Fibroblast of lung (primary cell): Measurements from ENCODE around the gene SEM1. TPM values are rescaled to one million over a fixed set of nuclear protein-coding genes. Genes with fewer than 3 reads are reported as not detected.
"Not testable (repeated sequence)": the region's sequence is repeated elsewhere in the genome, so short reads cannot be mapped to it uniquely, and the experiment has no call there.

Experiments
- DNase-seq, 2 donors: peaks; one replicate each; pipeline versions ENCODE4 v3.0.0 to v3.0.0-alpha.2; 2010; ENCODE audit warnings: low read depth in 2 of 2
- H2AFZ ChIP-seq: 2 replicates; pipeline ENCODE4 v1.5.1; 2012; ENCODE audit warnings: low read length, control low read depth, inconsistent platforms
- H3K27ac ChIP-seq: 2 replicates; pipeline ENCODE4 v1.5.1; 2011; ENCODE audit warnings: low read length, control low read depth; ENCODE audit not compliant: insufficient read depth
- H3K27me3 ChIP-seq: 2 replicates; pipeline ENCODE4 v1.5.1; 2011; ENCODE audit warnings: mild to moderate bottlenecking, low read length; ENCODE audit not compliant: control insufficient read depth, insufficient read depth
- H3K36me3 ChIP-seq: 2 replicates; pipeline ENCODE4 v1.5.1; 2011; ENCODE audit warnings: low read length; ENCODE audit not compliant: control insufficient read depth, insufficient read depth
- H3K4me1 ChIP-seq: 2 replicates; pipeline ENCODE4 v1.5.1; 2011; ENCODE audit warnings: low read length; ENCODE audit not compliant: control insufficient read depth, insufficient read depth; ENCODE audit errors: extremely low read depth
- H3K4me2 ChIP-seq: 2 replicates; pipeline ENCODE4 v1.5.1; 2011; ENCODE audit warnings: low read length, control low read depth; ENCODE audit not compliant: insufficient read depth; ENCODE audit errors: extremely low read depth
- H3K4me3 ChIP-seq, 4 experiments: fragments of 200-600 bp in 1 of 4; sonication (generic) in 1 of 4; replicated peaks in 1 of 4; 2 replicates each; pipeline ENCODE4 v1.5.1; 2011 to 2016; ENCODE audit warnings: low read length in 4 of 4, low read depth in 3 of 4, mild to moderate bottlenecking in 3 of 4, control low read depth in 2 of 4, inconsistent platforms in 1 of 4, mixed read lengths in 1 of 4; ENCODE audit not compliant: insufficient read depth in 1 of 4; ENCODE audit errors: control extremely low read depth in 1 of 4
- H3K79me2 ChIP-seq: 2 replicates; pipeline ENCODE4 v1.5.1; 2012; ENCODE audit warnings: mild to moderate bottlenecking, low read length, inconsistent platforms; ENCODE audit not compliant: control insufficient read depth, insufficient read depth
- H3K9ac ChIP-seq: 2 replicates; pipeline ENCODE4 v1.5.1; 2011; ENCODE audit warnings: mild to moderate bottlenecking, low read length, control low read depth; ENCODE audit not compliant: insufficient read depth
- H3K9me3 ChIP-seq: 2 replicates; pipeline ENCODE4 v1.5.1; 2012; ENCODE audit warnings: low read depth, low read length; ENCODE audit not compliant: control insufficient read depth, insufficient read depth
- H4K20me1 ChIP-seq: 2 replicates; pipeline ENCODE4 v1.5.1; 2011; ENCODE audit warnings: low read length; ENCODE audit not compliant: control insufficient read depth, insufficient read depth; ENCODE audit errors: extremely low read depth
- EZH2 ChIP-seq: IDR thresholded peaks from 2 replicates; pipeline ENCODE4 v1.5.1; 2012; ENCODE audit warnings: low read length, control low read depth, mild to moderate bottlenecking; ENCODE audit errors: missing control alignments
- polyA plus RNA-seq, 2 donors: library from polyadenylated mRNA; depleted of rRNA in 1 of 2; stranded (reverse) in 1 of 2; unstranded in 1 of 2; fragments of >200 nt; gene quantifications; 2 replicates each; pipeline ENCODE4 v1.2.1, GENCODE V29; 2011 to 2012; ENCODE audit warnings: missing spikeins in 1 of 2
- total RNA-seq: library from RNA; depleted of rRNA; stranded (reverse); fragments of >200 nt; gene quantifications from 2 replicates; pipeline ENCODE4 v1.2.1, GENCODE V29; 2014
- TF ChIP-seq, protein P1 (sequence below), 2 donors: IDR thresholded peaks in 1 of 2; conservative IDR thresholded peaks in 1 of 2; 1 replicate in 1 of 2; 2 replicates in 1 of 2; pipeline ENCODE4 v1.5.1; 2011 to 2012; ENCODE audit warnings: low read length in 2 of 2, control low read depth in 1 of 2, inconsistent platforms in 1 of 2, low read depth in 1 of 2, mild to moderate bottlenecking in 1 of 2

The SEM1 gene
- total and polyA plus RNA-seq, 2 donors (not counting 1 experiment from before 2014, with no cell fraction given): 52.7 to 123 TPM

DNA sequence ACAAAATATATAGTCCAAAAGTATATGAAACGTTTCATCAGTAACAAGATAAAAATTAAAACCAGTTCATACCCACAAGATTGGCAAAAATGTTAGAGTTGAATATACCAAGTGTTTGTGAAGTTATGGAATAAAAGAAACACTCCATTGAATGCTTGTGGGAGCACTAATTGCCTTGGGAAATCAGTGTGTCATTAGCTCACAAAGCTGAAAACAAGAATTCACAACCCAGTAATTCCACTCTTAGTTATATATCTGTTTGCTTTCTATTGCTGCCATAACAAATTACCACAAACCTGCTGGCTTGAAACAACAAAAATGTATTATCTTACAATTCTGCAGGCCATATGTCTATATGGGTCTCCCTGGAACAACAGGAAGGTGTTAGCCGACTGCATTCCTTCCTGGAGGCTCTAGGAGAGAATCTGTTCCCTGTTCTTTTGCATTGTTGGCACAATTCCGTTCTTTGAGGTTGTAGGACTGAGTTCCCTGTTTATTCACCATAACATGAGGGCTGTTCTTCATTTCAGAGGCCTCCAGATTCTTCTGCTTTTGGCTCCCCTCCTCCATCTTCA, 45.7 kb downstream of the SEM1 start:
- Histone ChIP-seq H3K79me2 (no peaks in the 10 kb centered on the region), H3K27me3 (no peaks in the 10 kb centered on the region), H3K4me2 (no peak overlapping the region), H2AFZ (no peak overlapping the region), H3K27ac (no peak overlapping the region), H3K4me3 (no peak overlapping the region), H3K9ac (no peak overlapping the region), H3K4me1 (no peaks in the 10 kb centered on the region), H3K9me3 (no peaks in the 10 kb centered on the region), H3K36me3 (no peaks in the 10 kb centered on the region), H4K20me1 (no peaks in the 10 kb centered on the region)
- no peak for TF ChIP-seq EZH2
- TF ChIP-seq, protein P1, sequence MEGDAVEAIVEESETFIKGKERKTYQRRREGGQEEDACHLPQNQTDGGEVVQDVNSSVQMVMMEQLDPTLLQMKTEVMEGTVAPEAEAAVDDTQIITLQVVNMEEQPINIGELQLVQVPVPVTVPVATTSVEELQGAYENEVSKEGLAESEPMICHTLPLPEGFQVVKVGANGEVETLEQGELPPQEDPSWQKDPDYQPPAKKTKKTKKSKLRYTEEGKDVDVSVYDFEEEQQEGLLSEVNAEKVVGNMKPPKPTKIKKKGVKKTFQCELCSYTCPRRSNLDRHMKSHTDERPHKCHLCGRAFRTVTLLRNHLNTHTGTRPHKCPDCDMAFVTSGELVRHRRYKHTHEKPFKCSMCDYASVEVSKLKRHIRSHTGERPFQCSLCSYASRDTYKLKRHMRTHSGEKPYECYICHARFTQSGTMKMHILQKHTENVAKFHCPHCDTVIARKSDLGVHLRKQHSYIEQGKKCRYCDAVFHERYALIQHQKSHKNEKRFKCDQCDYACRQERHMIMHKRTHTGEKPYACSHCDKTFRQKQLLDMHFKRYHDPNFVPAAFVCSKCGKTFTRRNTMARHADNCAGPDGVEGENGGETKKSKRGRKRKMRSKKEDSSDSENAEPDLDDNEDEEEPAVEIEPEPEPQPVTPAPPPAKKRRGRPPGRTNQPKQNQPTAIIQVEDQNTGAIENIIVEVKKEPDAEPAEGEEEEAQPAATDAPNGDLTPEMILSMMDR (conservative IDR thresholded peaks at IDR 0.05 in 1 of 2, IDR thresholded peaks at IDR 0.05 in 1 of 2; ENCODE audit: low read depth in 1 of 2, low read length in 2 of 2): no peak
- DNase-seq: no peak

DNA sequence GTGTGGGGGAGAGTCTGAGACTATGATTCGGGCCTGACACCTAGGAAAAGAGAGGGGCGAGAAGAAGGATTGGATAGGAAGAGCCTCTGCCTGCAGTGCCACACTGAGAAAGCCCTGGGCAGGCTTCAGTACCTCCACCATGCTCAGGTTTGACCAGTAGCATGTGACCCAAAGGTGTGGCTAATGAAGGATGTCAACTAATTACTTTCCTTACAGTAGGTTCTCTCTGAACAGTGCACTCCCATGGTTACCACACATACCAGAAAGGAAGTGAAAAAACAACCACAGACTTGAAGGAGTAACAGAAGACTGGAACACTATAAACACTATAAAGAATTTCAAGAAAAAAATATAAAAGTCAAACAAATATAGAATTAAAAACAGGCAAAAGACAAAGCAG, 46.2 kb downstream of the SEM1 start:
- Histone ChIP-seq H3K9me3 (no peaks in the 10 kb centered on the region), H4K20me1 (no peaks in the 10 kb centered on the region), H3K4me2 (no peak overlapping the region), H3K79me2 (no peaks in the 10 kb centered on the region), H3K9ac (no peak overlapping the region), H3K4me3 (no peak overlapping the region), H3K4me1 (no peaks in the 10 kb centered on the region), H3K36me3 (no peaks in the 10 kb centered on the region), H2AFZ (no peak overlapping the region), H3K27me3 (no peaks in the 10 kb centered on the region), H3K27ac (no peak overlapping the region)
- DNase-seq: no peak
- TF ChIP-seq EZH2: no peak
- TF ChIP-seq, protein P1 (conservative IDR thresholded peaks at IDR 0.05 in 1 of 2, IDR thresholded peaks at IDR 0.05 in 1 of 2; ENCODE audit: low read depth in 1 of 2, low read length in 2 of 2): no peak

DNA sequence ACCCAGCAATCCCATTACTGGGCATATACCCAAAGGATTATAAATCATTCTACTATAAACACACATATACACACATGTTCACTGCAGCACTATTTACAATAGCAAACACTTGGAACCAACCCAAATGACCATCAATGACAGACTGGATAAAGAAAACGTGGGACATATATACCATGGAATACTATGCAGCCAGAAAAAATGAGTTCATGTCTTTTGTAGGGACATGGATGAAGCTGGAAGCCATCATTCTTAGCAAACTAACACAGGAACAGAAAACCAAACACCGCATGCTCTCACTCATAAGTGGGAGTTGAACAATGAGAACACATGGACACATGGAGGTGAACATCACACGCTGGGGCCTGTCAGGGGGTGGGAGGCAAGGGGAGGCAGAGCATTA, 47.5 kb downstream of the SEM1 start:
- H3K9me3 ChIP-seq, H3K4me2 ChIP-seq, H3K4me1 ChIP-seq, H3K9ac ChIP-seq, H3K4me3 ChIP-seq, H2AFZ ChIP-seq, H3K27ac ChIP-seq, H4K20me1 ChIP-seq, H3K79me2 ChIP-seq, H3K36me3 ChIP-seq, H3K27me3 ChIP-seq: not testable (repeated sequence)
- peak in 1 of 2 donors; percentile 3 for DNase-seq
